GM18951 (cell line): ENCODE measurements around the gene SYDE1.
A peak's percentile ranks its signal among the peaks of the same experiment; 100 is the strongest.

Experiments
- POLR2A ChIP-seq: IDR thresholded peaks from 4 replicates; pipeline ENCODE4 v1.6.1; 2011; ENCODE audit warnings: mild to moderate bottlenecking; ENCODE audit not compliant: insufficient read length, insufficient read depth; ENCODE audit errors: extremely low read depth
- in situ Hi-C: fragments of 300-500 bp; cut with MboI; formaldehyde crosslinking; loops from one replicate; pipeline ENCODE4 v1.12.0; 2022; ENCODE audit warnings: low sequenced_read_pairs, mixed read lengths, inconsistent platforms; ENCODE audit not compliant: unreplicated experiment

SYDE1 gene

GRCh38 chr19:15099017-15099582 lies 8.1 kb upstream of the SYDE1 start:
- in situ Hi-C loops = no loop called here
- no peak for TF ChIP-seq POLR2A

GRCh38 chr19:15101479-15102082 lies 5.6 kb upstream of the SYDE1 start:
- in situ Hi-C loops = no loop called here
- no peak for TF ChIP-seq POLR2A

DNA sequence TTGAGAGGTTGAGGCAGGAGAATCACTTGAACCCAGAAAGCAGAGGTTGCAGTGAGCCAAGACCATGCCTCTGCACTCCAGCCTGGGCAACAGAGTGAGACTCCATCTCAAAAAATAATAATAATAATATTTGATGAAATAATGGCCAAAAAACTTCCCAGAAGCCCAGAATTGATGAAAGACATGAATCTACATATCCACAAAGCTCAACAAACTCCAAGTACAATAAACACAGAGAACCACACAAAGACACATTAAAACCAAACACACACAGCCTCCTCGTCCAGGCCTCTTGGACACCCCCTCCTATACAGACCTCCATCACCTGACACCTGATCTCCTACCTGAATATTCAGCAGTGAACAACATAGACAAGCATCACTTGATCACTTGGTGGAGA lies 3.2 kb upstream of the SYDE1 start:
- in situ Hi-C loops = no loop called here
- no peak for TF ChIP-seq POLR2A

DNA sequence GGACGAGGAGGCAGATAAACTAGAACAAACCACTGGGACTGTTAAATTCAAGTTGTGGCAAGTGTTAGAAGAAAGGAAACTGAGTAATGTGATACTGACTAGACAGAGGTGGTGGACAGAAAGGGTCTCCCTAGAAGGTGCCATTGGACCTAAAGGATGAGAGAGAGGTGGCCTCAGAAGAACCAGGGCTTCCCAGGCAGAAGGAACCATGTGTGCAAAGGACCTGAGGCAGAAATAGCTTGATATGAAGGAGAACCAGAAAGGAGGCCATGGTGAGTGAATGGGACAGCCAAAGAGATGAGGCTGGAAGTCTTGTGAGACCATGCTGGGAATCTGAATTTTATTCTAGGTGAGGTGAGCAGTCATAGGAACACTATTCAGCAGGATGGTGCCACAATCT lies 2.8 kb upstream of the SYDE1 start:
- in situ Hi-C loops = no loop called here

DNA sequence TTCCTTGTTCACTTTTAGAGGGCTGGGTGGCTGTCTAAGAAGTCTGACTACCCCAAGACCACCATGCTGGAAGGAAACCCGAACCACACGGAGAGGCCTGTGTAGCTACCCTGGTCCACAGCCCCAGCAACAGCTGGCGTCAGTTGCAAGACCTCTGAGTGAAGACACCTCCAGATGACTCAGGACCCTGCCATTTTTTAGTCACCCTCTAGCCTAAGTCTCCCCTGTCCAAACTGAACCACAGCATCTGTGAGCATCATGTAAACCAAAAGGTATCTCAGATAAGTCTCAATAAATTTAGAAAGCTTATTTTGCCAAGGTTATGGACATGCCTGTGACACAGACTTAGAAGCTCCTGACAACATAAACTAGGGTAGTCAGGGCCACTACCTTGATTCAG lies 2.2 kb upstream of the SYDE1 start:
- no peak for TF ChIP-seq POLR2A
- in situ Hi-C loops = no loop called here

More for the DNA sequence above, 2.8 kb upstream of the SYDE1 start:
- TF ChIP-seq POLR2A = no peak

DNA sequence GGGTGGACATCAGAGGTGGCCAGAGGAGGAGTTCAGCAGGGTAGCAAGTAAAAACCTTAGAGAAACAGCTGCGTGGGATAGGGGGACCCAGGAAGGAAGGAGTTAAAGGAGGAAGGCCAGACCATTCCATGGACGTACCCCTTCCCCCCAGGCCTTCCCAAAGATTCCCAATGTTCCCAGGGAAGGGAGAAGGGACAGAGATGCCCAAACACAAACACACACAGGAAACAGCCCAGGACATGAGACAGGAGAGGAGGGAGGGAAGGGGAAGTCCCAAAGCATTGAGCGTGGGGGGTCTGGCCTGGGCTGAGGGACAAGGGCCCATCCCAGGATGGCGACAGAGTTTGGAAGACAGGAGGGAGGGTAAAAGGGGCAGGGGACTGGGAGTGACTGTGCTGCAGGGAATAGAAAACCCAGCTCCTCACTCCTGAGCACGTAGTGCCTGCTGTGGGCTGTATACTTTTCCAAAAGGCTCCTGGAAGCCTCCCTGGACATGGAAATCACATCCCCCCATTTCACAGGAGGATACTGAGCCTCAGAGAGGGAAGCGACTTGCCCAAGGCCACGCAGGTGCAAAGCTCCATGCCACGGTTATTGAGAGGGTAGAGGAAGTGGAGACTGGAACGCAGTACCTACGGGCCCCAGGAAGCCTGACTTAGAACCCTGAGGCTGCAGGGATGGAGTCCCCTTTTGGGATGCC lies 1.1 kb downstream of the SYDE1 start:
- no peak for TF ChIP-seq POLR2A
- in situ Hi-C loops = no loop called here

GRCh38 chr19:15108845-15109767 lies 1.9 kb downstream of the SYDE1 start:
- TF ChIP-seq POLR2A = no peak
- in situ Hi-C loops = no loop called here

DNA sequence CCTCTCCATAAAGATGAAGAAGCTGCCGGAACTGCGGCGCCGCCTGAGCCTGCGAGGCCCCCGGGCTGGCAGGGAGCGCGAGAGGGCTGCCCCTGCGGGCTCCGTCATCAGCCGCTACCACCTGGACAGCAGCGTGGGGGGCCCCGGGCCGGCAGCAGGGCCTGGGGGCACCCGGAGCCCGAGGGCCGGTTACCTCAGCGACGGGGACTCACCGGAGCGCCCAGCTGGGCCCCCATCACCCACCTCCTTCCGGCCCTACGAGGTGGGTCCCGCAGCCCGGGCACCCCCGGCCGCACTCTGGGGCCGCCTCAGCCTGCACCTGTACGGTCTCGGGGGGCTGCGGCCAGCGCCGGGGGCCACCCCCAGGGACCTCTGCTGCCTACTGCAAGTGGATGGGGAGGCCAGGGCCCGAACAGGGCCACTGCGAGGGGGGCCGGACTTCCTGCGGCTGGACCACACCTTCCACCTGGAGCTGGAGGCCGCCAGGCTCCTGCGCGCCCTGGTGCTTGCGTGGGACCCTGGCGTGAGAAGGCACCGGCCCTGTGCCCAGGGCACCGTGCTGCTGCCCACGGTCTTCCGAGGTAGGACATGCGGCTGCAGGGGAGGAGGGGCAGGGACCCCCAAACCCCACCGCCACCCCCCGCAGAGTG lies 2.7 kb downstream of the SYDE1 start:
- TF ChIP-seq POLR2A = no peak
- in situ Hi-C loops = no loop called here

DNA sequence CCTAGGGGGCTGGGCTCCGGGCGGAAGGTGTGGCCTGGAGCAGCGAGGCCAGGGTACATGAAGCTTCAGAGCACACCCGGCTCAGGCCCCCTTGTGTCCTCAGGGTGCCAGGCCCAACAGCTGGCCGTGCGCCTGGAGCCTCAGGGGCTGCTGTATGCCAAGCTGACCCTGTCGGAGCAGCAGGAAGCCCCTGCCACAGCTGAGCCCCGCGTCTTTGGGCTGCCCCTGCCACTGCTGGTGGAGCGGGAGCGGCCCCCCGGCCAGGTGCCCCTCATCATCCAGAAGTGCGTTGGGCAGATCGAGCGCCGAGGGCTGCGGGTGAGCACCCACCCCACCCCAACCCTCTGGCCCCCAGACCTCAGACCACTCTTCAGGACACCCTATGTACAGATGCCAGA lies 3.2 kb downstream of the SYDE1 start:
- no peak for TF ChIP-seq POLR2A
- in situ Hi-C loops = no loop called here

GRCh38 chr19:15111758-15112157 lies 4.6 kb downstream of the SYDE1 start:
- in situ Hi-C loops = no loop called here
- TF ChIP-seq POLR2A = no peak

GRCh38 chr19:15112385-15112784 lies 5.2 kb downstream of the SYDE1 start:
- in situ Hi-C loops = no loop called here
- no peak for TF ChIP-seq POLR2A

- peak; percentile 17 for TF ChIP-seq POLR2A
- in situ Hi-C loops = no loop called here
Measured at GRCh38 chr19:15113245-15114152, 6.3 kb downstream of the SYDE1 start.

DNA sequence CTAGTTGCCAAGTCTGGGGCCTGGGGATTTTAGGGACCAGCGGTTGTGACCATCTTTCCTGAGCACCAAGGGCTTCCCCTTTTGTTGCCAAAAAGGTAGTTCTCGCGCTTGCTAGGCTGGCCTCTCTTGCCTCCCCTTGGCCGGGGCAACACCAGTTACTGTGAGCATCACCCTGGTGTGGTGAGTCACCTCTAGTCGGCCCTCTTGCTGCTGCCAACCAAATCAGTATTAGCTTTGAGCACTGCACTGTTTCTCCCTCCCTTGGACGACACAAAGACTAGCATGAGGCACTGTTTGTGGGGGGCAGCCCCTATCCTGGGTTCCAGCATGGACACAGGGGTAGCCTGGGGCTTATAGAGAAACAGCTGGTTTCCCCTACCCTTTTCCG lies 6.9 kb downstream of the SYDE1 start:
- TF ChIP-seq POLR2A = no peak
- in situ Hi-C loops = no loop called here
